Stomach smooth muscle (tissue), 2 donors: ENCODE results near the gene COX8C.

Source experiments
- H3K27ac ChIP-seq: one replicate; pipeline ENCODE4 v1.7.0; 2013; ENCODE audit warnings: mild to moderate bottlenecking, low read length, inconsistent platforms
- H3K27me3 ChIP-seq, 2 donors: one replicate each; pipeline ENCODE4 v1.7.0; 2013; ENCODE audit warnings: low read length in 2 of 2; ENCODE audit not compliant: insufficient read depth in 2 of 2, control insufficient read depth in 1 of 2
- H3K36me3 ChIP-seq, 2 donors: one replicate each; pipeline ENCODE4 v1.7.0; 2013; ENCODE audit warnings: low read length in 2 of 2; ENCODE audit not compliant: control insufficient read depth in 2 of 2, insufficient read depth in 2 of 2
- H3K4me1 ChIP-seq: one replicate; pipeline ENCODE4 v1.7.0; 2013; ENCODE audit warnings: low read length; ENCODE audit not compliant: control insufficient read depth, insufficient read depth
- H3K4me3 ChIP-seq, 2 donors: one replicate each; pipeline ENCODE4 v1.7.0; 2013; ENCODE audit warnings: low read length in 2 of 2
- H3K9ac ChIP-seq, 2 donors: one replicate each; pipeline ENCODE4 v1.7.0; 2013; ENCODE audit warnings: low read length in 2 of 2, mild to moderate bottlenecking in 1 of 2
- H3K9me3 ChIP-seq, 2 donors: one replicate each; pipeline ENCODE4 v1.7.0; 2013; ENCODE audit warnings: low read length in 2 of 2; ENCODE audit not compliant: control insufficient read depth in 2 of 2
- donor health status: healthy.
- donor health status: Pancreatic carcinoma.

The COX8C gene

DNA sequence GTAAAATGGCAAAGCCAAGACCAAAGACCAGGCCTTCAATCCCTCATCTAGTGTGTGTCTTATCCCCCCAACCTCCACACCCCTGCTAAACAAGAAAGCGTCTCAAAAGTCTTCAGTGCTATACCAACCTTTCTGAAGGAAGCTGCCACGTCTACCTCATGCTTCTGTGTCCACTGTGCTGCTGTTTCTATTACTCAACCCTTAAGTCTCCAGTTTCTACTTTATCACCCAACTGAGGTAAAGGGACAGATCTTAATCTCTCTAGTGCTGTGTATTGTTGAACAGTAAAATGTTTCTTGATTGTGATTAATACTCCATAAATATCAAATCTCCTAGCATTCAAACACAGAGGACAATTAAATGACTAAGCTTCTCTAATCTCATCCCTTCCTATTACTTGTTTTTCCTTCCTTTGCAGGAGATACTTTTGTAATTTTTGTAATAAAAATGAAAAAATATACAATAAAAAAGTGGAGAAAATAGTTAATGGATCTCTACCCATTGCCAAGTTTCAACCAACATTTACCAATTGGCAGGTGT lies 37.5 kb upstream of the COX8C start:
- no peak overlapping the region for H3K4me3 ChIP-seq
- H3K4me1 ChIP-seq, result no peaks in the 10 kb centered on the region
- no peak overlapping the region for H3K9ac ChIP-seq
- no peaks in the 10 kb centered on the region for H3K36me3 ChIP-seq
- H3K27ac ChIP-seq, result no peak overlapping the region
- H3K27me3 ChIP-seq, result no peaks in the 10 kb centered on the region
- no peaks in the 10 kb centered on the region for H3K9me3 ChIP-seq

DNA sequence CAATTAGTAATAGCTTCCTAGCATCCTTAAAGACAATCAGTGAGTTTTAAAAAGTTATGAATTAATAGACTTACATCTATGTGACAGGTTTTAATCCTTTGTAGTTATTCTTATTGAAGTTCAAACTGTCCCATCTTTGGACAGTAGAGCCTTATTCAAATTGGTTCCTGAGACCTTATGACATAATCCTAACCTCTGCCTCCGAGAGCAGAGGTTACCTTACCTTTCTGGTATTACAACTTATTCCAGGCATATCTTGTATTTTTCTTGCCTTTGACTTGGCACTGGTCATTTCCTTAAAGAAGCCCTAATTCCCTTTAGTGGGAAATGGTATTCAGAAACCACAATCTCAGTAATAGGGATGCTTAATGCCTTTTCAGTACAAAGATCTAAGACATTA lies 35.9 kb upstream of the COX8C start:
- H3K36me3 ChIP-seq, result no peaks in the 10 kb centered on the region
- no peaks in the 10 kb centered on the region for H3K4me1 ChIP-seq
- no peak overlapping the region for H3K4me3 ChIP-seq
- no peaks in the 10 kb centered on the region for H3K9me3 ChIP-seq
- H3K27me3 ChIP-seq, result no peaks in the 10 kb centered on the region
- no peak overlapping the region for H3K27ac ChIP-seq
- H3K9ac ChIP-seq, result no peak overlapping the region

DNA sequence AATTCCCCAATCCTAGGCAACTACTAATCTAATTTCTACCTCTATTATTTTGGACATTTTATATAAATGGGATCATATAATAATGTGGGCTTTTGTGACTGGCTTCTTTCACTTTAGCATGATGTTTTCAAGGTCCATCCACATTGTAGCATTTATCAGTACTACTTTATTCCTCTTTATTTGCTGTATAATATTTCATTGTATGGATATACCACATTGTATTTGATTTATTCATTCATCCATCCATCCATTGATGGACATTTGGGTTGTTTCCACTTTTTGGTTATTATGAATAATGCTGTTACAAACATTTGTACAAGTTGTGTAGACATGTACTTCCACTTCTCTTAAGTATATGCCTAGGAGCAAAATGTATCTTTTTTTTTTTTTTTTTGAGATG lies 31.4 kb upstream of the COX8C start:
- H3K27ac ChIP-seq, result no peak overlapping the region
- no peaks in the 10 kb centered on the region for H3K27me3 ChIP-seq
- H3K4me3 ChIP-seq, result no peak overlapping the region
- H3K9me3 ChIP-seq, result no peaks in the 10 kb centered on the region
- no peaks in the 10 kb centered on the region for H3K36me3 ChIP-seq
- peaks cover 6% of the 10 kb centered on the region for H3K4me1 ChIP-seq
- no peak overlapping the region for H3K9ac ChIP-seq

DNA sequence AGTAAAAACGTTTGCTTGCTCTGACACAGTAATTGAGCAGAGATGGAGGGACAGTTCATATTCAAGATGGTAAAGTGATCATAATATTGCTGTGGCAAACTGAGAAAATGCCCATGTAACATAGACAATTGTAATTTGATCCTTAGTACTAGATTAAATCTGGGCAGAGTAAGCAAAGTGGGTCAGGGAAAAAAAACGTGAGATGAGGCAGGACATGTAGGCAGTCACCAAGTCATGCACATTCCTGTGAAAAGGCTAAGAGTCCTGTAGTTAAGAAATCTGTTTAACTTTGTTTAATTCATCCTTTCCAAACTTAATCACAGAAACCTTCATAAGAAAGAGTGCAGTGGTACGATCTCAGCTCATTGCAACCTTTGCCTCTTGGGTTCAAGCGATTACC lies 30.3 kb upstream of the COX8C start:
- Histone ChIP-seq H3K4me1 (peaks cover 6% of the 10 kb centered on the region), H3K36me3 (no peaks in the 10 kb centered on the region), H3K9me3 (no peaks in the 10 kb centered on the region), H3K4me3 (no peak overlapping the region), H3K27ac (no peak overlapping the region), H3K9ac (no peak overlapping the region), H3K27me3 (no peaks in the 10 kb centered on the region)

DNA sequence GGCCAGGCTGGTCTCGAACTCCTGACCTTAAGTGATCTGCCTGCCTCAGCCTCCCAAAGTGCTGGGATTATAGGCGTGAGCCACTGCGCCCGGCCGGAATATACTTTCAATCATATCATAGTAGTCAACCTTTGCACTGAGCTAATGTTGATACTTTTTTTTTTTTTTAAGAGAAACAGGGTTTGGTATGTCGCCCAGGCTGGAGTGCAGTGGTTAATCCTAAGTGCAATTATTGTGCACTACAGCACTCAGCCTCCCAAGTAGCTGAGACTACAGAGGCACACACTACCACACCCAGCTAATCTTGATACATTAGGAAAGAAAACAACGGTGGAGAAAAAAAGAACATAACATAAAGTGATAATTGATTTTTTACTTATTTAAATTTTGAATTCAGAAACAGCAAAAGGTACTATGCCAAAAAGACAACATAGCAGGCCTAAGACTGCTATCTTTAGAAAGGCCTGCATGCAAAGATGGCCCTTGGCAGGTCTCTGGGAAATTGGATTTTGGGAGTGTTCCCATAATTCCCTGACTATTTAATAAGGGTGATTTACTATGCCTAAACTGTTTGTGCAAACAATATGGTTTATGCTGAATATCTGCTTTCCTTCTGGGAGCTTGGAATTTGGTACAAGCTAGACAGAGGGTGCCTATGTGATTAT lies 29.6 kb upstream of the COX8C start:
- Histone ChIP-seq H3K9me3 (no peaks in the 10 kb centered on the region), H3K27me3 (no peaks in the 10 kb centered on the region), H3K9ac (no peak overlapping the region), H3K36me3 (no peaks in the 10 kb centered on the region), H3K27ac (no peak overlapping the region), H3K4me3 (no peak overlapping the region), H3K4me1 (peaks cover 6% of the 10 kb centered on the region)

DNA sequence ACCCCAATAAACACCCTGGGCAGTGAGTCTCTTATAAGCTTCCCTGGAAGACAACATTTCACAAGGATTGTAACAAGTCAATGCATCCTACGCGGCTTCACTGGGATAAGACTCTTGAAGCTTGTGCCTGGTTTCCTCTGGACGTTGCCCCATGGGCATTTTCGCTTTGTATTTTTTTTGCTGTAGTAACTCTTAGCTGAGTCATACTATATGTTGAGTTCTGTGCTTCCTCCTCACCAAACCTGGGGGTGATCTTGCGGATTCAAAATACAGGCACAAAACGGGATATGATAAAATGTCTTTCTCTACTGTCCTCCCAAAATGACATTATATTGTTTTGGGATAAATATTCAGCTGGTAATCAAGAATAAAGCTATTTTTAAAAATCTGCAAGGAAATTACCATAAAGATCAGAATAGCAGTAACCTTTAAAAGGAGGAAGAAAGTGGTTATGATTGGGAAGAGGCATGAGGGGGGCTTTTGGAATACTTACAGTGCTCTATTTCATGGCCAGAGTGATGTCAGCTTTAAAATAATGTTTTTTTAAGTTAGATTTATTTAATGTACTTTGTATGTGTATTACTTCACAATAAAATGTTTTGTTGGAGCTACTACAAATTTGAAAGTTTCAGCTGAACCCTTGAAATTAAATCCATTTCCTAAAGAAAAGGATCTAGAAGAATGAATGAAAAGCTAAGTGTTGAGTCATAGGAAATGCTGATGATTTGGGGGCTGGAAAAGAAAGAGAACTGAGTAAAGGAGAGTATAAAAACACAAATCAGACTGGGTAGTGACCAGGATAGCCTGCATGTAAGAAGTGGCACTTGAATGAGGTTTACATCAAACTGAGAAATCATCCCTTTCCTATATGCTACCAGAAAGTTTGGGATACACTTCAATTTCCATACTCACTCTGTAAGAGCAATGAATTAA lies 28.8 kb upstream of the COX8C start:
- no peak overlapping the region for H3K9ac ChIP-seq
- no peaks in the 10 kb centered on the region for H3K36me3 ChIP-seq
- H3K4me3 ChIP-seq, result no peak overlapping the region
- peaks cover 6% of the 10 kb centered on the region for H3K4me1 ChIP-seq
- no peak overlapping the region for H3K27ac ChIP-seq
- H3K27me3 ChIP-seq, result no peaks in the 10 kb centered on the region
- H3K9me3 ChIP-seq, result no peaks in the 10 kb centered on the region

DNA sequence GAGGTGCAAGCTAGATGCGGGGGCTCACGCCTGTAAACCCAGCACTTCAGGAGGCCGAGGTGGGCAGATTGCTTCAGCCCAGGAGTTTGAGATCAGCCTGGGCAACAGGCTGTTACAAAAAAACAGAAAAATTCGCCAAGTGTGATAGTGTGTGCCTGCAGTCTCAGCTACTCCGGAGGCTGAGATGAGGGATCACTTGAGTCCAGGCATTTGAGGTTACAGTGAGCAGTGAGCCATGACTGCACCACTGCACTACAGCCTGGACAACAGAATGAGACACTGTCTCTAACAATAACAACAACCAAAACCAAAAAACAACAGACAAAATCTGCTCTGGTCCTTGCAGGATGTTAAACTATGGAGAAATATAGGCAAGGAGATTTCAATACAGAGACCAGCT lies 28.1 kb upstream of the COX8C start:
- Histone ChIP-seq H3K27ac (no peak overlapping the region), H3K9ac (no peak overlapping the region), H3K4me1 (peaks cover 6% of the 10 kb centered on the region), H3K4me3 (no peak overlapping the region), H3K9me3 (no peaks in the 10 kb centered on the region), H3K36me3 (no peaks in the 10 kb centered on the region), H3K27me3 (no peaks in the 10 kb centered on the region)

DNA sequence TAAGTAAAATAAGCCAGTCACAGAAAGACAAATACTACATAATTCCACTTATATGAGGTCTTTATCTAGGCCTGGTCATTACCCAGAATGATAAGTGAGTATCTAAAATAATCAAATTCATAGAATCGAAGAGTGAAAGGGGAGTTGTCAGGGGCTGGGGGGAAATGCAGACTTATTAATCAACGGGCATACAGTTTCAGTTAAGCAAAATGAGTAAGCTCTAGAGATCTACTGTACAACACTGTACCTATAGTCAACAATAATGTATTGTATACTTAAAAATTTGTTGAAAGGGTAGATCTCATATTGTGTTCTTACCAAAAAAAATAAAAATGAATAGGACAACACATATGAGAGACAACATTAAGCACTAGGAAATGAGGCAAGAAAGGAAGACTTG lies 27.5 kb upstream of the COX8C start:
- no peaks in the 10 kb centered on the region for H3K9me3 ChIP-seq
- no peaks in the 10 kb centered on the region for H3K27me3 ChIP-seq
- no peaks in the 10 kb centered on the region for H3K36me3 ChIP-seq
- H3K4me1 ChIP-seq, result peaks cover 6% of the 10 kb centered on the region
- H3K4me3 ChIP-seq, result no peak overlapping the region
- no peak overlapping the region for H3K9ac ChIP-seq
- no peak overlapping the region for H3K27ac ChIP-seq

DNA sequence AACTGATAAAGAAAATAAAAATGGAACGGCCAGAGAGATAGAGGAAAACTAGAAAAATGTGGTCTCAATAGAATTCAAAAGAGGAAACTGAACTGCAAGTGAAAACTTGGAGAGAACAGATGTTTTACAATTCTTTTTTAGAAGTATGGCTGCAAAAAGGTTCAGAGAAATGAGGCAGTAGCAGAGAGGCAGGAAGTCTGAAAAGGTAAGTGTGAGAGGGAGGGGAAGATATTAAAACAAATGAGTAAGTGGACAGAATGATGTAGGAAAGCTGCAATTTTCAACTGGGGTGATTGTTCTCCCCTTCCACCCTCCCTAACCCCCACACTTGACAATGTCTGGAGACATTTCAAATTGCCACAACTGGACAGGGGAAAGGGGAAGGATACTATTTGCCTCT lies 27.0 kb upstream of the COX8C start:
- Histone ChIP-seq H3K4me1 (peaks cover 6% of the 10 kb centered on the region), H3K27ac (no peak overlapping the region), H3K27me3 (no peaks in the 10 kb centered on the region), H3K4me3 (no peak overlapping the region), H3K9me3 (no peaks in the 10 kb centered on the region), H3K36me3 (no peaks in the 10 kb centered on the region), H3K9ac (no peak overlapping the region)

DNA sequence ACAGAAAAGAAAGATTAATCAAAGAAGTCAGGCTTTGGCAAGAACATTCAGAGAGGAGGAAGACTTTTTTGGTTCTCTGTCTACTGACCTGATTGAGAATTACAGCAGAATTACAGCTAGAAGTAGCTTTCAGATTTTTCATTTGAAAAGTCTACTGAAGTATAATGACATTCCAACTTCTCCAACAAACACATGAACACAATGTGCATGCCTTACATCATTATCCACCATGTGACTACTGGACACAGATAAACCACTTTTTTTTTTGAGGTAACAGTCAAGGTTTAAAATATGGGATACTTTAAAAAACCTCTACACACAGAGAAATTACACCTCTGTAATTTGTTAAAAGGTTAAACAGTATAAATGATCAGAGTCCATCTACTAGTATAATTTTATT lies 26.5 kb upstream of the COX8C start:
- Histone ChIP-seq H3K9ac (no peak overlapping the region), H3K4me3 (no peak overlapping the region), H3K27me3 (no peaks in the 10 kb centered on the region), H3K4me1 (peaks cover 6% of the 10 kb centered on the region), H3K36me3 (no peaks in the 10 kb centered on the region), H3K27ac (no peak overlapping the region), H3K9me3 (no peaks in the 10 kb centered on the region)
